SK-N-SH (cell line): ENCODE data around the gene ATP11A. TPM values are rescaled to one million over a fixed set of nuclear protein-coding genes. Genes with fewer than 3 reads are reported as not detected.

ENCODE experiments used
- CTCF ChIA-PET: fragments of 300-600, 350-600 bp; formaldehyde crosslinking; extraction: SDS; loops from one replicate; lab custom pipeline; 2021; lab: Yijun Ruan, JAX
- POLR2A ChIA-PET: fragments of 350-600 bp; sonication (Branson Sonifier 250); formaldehyde crosslinking; extraction: SDS; loops from one replicate; lab custom pipeline; 2020; ENCODE audit warnings: antibody characterized with exemption, inconsistent platforms; lab: Yijun Ruan, JAX
- DNase-seq: peaks from one replicate; pipeline ENCODE4 v3.0.0; 2012
- H2AFZ ChIP-seq: fragments of 200-600 bp; sonication (generic); 2 replicates; pipeline ENCODE4 v1.8.1; 2016; ENCODE audit warnings: antibody characterized with exemption, mild to moderate bottlenecking, low read depth
- H3F3A ChIP-seq: fragments of 200-600 bp; sonication (generic); replicated peaks from 2 replicates; pipeline ENCODE3; 2016; ENCODE audit warnings: antibody characterized with exemption, mild to moderate bottlenecking; ENCODE audit not compliant: insufficient read depth
- H3K27ac ChIP-seq, 2 experiments: fragments of 200-500 bp in 1 of 2; fragments of 200-600 bp in 1 of 2; sonication (Bioruptor generic) in 1 of 2; sonication (generic), shearing (Covaris generic) in 1 of 2; 2 replicates each; pipeline versions ENCODE4 v1.5.1 to v1.6.1; 2014 to 2016; ENCODE audit warnings: low read depth in 2 of 2, inconsistent platforms in 1 of 2, low read length in 1 of 2, mild to moderate bottlenecking in 1 of 2, mixed read lengths in 1 of 2
- H3K27me3 ChIP-seq: fragments of 200-600 bp; sonication (generic), shearing (Covaris generic); 2 replicates; pipeline ENCODE4 v1.6.1; 2016; ENCODE audit warnings: mixed run types; ENCODE audit not compliant: insufficient read depth
- H3K36me3 ChIP-seq, 2 experiments: fragments of 200-500 bp in 1 of 2; fragments of 200-600 bp in 1 of 2; sonication (Bioruptor generic) in 1 of 2; sonication (generic) in 1 of 2; replicated peaks in 1 of 2; 2 replicates each; pipeline versions ENCODE3 to v1.5.1; 2014 to 2016; ENCODE audit warnings: low read length in 1 of 2, mild to moderate bottlenecking in 1 of 2; ENCODE audit not compliant: insufficient read depth in 2 of 2, control insufficient read depth in 1 of 2
- H3K4me1 ChIP-seq, 2 experiments: fragments of 200-500 bp in 1 of 2; fragments of 200-600 bp in 1 of 2; sonication (Bioruptor generic) in 1 of 2; sonication (generic), shearing (Covaris generic) in 1 of 2; 2 replicates each; pipeline versions ENCODE4 v1.5.1 to v1.6.1; 2014 to 2016; ENCODE audit warnings: low read depth in 1 of 2, low read length in 1 of 2, mixed run types in 1 of 2; ENCODE audit not compliant: insufficient read depth in 2 of 2, control insufficient read depth in 1 of 2
- H3K4me2 ChIP-seq: fragments of 200-600 bp; sonication (generic), shearing (Covaris generic); 2 replicates; pipeline ENCODE4 v1.6.1; 2017; ENCODE audit warnings: mixed run types
- H3K4me3 ChIP-seq, 2 experiments: fragments of 200-500 bp in 1 of 2; fragments of 200-600 bp in 1 of 2; sonication (Bioruptor generic) in 1 of 2; sonication (generic), shearing (Covaris generic) in 1 of 2; 2 replicates each; pipeline versions ENCODE4 v1.5.1 to v1.8.1; 2014 to 2016; ENCODE audit warnings: low read depth in 2 of 2, inconsistent platforms in 1 of 2, low read length in 1 of 2, mild to moderate bottlenecking in 1 of 2, mixed read lengths in 1 of 2, moderate library complexity in 1 of 2
- H3K79me2 ChIP-seq: fragments of 200-600 bp; sonication (generic); 2 replicates; pipeline ENCODE4 v1.8.1; 2017; ENCODE audit warnings: mild to moderate bottlenecking; ENCODE audit not compliant: insufficient read depth
- H3K9ac ChIP-seq: fragments of 200-600 bp; sonication (generic); 2 replicates; pipeline ENCODE4 v1.6.1; 2017; ENCODE audit warnings: mixed run types
- H3K9me2 ChIP-seq: fragments of 200-600 bp; sonication (generic); 2 replicates; pipeline ENCODE4 v1.6.1; 2017; ENCODE audit warnings: mixed run types
- H3K9me3 ChIP-seq: fragments of 200-600 bp; sonication (generic); 2 replicates; pipeline ENCODE4 v1.6.1; 2017; ENCODE audit warnings: mixed run types, mild to moderate bottlenecking, moderate library complexity
- H4K20me1 ChIP-seq: fragments of 200-600 bp; sonication (generic); 2 replicates; pipeline ENCODE4 v1.6.1; 2017; ENCODE audit warnings: mild to moderate bottlenecking, mixed run types; ENCODE audit not compliant: insufficient read depth
- EP300 ChIP-seq, 2 experiments: IDR thresholded peaks; 2 replicates each; pipeline versions ENCODE4 v1.4.0 to v1.6.1; 2012; ENCODE audit warnings: borderline replicate concordance in 1 of 2, low read depth in 1 of 2, low read length in 1 of 2
- JUND ChIP-seq: IDR thresholded peaks from 2 replicates; pipeline ENCODE4 v1.4.0; 2012
- RCOR1 ChIP-seq: fragments of 150-350 bp; IDR thresholded peaks from 2 replicates; pipeline ENCODE4 v1.6.1; 2017; ENCODE audit warnings: antibody characterized with exemption, low read length
- RFX5 ChIP-seq: IDR thresholded peaks from 2 replicates; pipeline ENCODE4 v1.6.1; 2012; ENCODE audit warnings: mild to moderate bottlenecking, improper control_type of control experiment, low read length
- SIN3A ChIP-seq: IDR thresholded peaks from 2 replicates; pipeline ENCODE4 v1.6.1; 2012; ENCODE audit warnings: low read depth, mild to moderate bottlenecking, low read length, moderate library complexity, borderline replicate concordance
- SMC3 ChIP-seq: IDR thresholded peaks from 2 replicates; pipeline ENCODE4 v1.6.1; 2012; ENCODE audit warnings: low read depth, low read length, improper control_type of control experiment
- USF1 ChIP-seq: IDR thresholded peaks from 2 replicates; pipeline ENCODE4 v1.4.0; 2012; ENCODE audit warnings: low read depth, borderline replicate concordance
- YY1 ChIP-seq: IDR thresholded peaks from 2 replicates; pipeline ENCODE4 v1.4.0; 2012; ENCODE audit warnings: low read depth, mild to moderate bottlenecking
- WGBS: methylation state at CpG from one replicate; pipeline ENCODE4 v1.1.6; 2017; ENCODE audit warnings: low lambda C conversion rate; 5-methylcytosine and 5-hydroxymethylcytosine counted together
- polyA plus RNA-seq, 3 experiments: library from polyadenylated mRNA; depleted of rRNA; stranded (reverse); fragments of >200 nt; gene quantifications; 2 replicates each; pipeline ENCODE4 v1.2.3, GENCODE V29; 2012
- TF ChIP-seq, protein P1 (sequence below): fragments of 150-350 bp; IDR thresholded peaks from 2 replicates; pipeline ENCODE4 v1.6.1; 2016; ENCODE audit warnings: mild to moderate bottlenecking, low read depth, low read length
- TF ChIP-seq, protein P2 (sequence below): IDR thresholded peaks from 2 replicates; pipeline ENCODE4 v1.6.1; 2012; ENCODE audit warnings: mild to moderate bottlenecking, low read depth, low read length, moderate library complexity

The ATP11A gene
- polyA plus RNA-seq, 1 of the 3 experiments (the other 2 are of a cell fraction) = 4.1 TPM

DNA sequence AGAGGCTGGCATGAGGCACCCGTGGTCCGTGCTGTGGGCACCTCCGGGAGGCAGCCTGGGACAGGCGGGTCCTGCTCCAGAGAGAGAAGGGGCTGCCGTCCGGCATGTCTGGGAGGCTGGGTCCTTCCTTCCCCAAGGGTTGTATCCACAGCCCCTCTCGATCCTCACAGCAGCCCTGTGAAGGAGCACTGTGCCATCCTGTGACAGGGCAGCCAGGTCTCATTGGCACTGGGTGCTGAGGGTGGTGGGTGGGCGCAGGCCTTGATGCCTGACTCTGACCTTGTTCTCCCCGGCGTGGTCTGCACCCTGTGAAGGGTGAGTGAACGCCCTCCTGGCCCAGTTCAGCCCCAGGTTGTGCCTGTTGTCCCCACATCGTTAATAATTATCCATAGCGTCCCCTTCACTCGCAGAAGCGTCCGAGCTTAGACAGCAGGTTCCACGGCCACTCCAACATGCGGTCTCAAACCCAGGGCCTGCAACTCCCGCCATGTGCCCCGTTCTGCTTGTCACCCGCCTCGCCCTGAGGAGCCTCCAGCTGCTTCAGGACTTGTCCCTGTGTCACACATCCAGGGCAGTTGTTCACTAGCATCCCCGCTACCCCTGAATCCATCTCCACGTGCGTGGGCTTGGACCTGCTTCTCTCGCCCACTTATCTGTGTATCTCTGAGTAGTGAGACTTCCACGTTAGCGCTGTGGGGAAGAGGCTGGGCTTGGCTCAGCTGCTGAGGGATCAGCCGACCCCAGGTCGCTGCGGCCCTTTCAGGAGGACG is 10.6 kb downstream of the ATP11A start (continued):
- TF ChIP-seq, protein P1, sequence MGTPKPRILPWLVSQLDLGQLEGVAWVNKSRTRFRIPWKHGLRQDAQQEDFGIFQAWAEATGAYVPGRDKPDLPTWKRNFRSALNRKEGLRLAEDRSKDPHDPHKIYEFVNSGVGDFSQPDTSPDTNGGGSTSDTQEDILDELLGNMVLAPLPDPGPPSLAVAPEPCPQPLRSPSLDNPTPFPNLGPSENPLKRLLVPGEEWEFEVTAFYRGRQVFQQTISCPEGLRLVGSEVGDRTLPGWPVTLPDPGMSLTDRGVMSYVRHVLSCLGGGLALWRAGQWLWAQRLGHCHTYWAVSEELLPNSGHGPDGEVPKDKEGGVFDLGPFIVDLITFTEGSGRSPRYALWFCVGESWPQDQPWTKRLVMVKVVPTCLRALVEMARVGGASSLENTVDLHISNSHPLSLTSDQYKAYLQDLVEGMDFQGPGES = no peak
- TF ChIP-seq USF1 (no peak), JUND (no peak)

DNA sequence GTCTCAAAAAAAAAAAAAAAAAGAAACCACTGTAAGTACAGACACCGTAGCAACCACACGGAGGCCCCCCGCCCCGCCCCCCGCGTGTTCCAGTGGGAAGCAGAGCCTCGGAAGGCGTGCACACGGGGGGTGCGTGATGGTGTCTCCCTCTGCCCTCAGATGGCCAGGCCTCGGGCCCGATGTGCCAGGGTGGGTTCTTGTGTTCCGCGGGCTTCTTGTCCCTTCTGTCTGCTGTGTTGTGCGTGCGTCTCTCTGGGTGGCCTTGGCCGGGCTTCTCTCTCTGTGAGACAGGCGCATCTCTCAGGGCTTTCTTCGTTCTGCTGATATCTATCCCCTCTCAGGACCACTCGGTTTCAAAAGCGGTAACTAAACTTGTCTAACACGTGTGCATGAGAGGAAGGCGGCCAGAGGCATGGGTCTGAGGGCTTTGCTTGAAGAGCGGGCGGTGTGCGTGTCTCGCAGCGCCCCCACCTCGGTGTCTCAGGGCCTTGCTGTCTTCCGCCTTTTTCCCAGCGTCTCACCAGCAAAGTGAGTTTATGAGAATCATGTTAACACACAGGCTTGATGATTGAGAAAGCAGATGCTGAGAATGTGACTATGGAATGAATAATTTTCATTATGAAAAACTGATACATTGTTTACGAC is 12.6 kb downstream of the ATP11A start:
- H3K79me2 ChIP-seq = peaks cover 8% of the 10 kb centered on the region; the same call in 1 of the 2 replicates
- H3K27ac ChIP-seq = no peak overlapping the region
- no peaks in the 10 kb centered on the region for H3K9me3 ChIP-seq
- no peaks in the 10 kb centered on the region for H3F3A ChIP-seq
- 97% methylated on average over 25 of the region's 32 CpGs for WGBS
- TF ChIP-seq RCOR1 (no peak), SIN3A (no peak), EP300 (IDR thresholded peaks at IDR 0.05; ENCODE audit: borderline replicate concordance in 1 of 2, low read depth in 1 of 2, low read length in 1 of 2) (no peak), JUND (no peak), USF1 (no peak), SMC3 (no peak), RFX5 (no peak), YY1 (no peak)
- TF ChIP-seq, protein P2, sequence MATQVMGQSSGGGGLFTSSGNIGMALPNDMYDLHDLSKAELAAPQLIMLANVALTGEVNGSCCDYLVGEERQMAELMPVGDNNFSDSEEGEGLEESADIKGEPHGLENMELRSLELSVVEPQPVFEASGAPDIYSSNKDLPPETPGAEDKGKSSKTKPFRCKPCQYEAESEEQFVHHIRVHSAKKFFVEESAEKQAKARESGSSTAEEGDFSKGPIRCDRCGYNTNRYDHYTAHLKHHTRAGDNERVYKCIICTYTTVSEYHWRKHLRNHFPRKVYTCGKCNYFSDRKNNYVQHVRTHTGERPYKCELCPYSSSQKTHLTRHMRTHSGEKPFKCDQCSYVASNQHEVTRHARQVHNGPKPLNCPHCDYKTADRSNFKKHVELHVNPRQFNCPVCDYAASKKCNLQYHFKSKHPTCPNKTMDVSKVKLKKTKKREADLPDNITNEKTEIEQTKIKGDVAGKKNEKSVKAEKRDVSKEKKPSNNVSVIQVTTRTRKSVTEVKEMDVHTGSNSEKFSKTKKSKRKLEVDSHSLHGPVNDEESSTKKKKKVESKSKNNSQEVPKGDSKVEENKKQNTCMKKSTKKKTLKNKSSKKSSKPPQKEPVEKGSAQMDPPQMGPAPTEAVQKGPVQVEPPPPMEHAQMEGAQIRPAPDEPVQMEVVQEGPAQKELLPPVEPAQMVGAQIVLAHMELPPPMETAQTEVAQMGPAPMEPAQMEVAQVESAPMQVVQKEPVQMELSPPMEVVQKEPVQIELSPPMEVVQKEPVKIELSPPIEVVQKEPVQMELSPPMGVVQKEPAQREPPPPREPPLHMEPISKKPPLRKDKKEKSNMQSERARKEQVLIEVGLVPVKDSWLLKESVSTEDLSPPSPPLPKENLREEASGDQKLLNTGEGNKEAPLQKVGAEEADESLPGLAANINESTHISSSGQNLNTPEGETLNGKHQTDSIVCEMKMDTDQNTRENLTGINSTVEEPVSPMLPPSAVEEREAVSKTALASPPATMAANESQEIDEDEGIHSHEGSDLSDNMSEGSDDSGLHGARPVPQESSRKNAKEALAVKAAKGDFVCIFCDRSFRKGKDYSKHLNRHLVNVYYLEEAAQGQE = no peak
- TF ChIP-seq, protein P1 = no peak
- no peak overlapping the region for H3K4me2 ChIP-seq
- H4K20me1 ChIP-seq = no peaks in the 10 kb centered on the region
- ChIA-PET CTCF (no interaction called here), POLR2A (no interaction called here)
- H2AFZ ChIP-seq = no peak overlapping the region
- no peaks in the 10 kb centered on the region for H3K36me3 ChIP-seq
- no peak for DNase-seq
- H3K9me2 ChIP-seq = no peaks in the 10 kb centered on the region
- no peak overlapping the region for H3K4me3 ChIP-seq
- no peaks in the 10 kb centered on the region for H3K27me3 ChIP-seq
- no peak overlapping the region for H3K9ac ChIP-seq
- H3K4me1 ChIP-seq = peaks cover 0 to 5% of the 10 kb centered on the region in 2 experiments; a peak in 1 of 4 replicates
